IPS-15b (cell line): Measurements from ENCODE around the gene CA9.
"Not testable (repeated sequence)": the region's sequence is repeated elsewhere in the genome, so short reads cannot be mapped to it uniquely, and the experiment has no call there.

Source experiments
- H3K27me3 ChIP-seq: one replicate; pipeline ENCODE4 v1.6.1; 2013; ENCODE audit warnings: low read length; ENCODE audit not compliant: control insufficient read depth, insufficient read depth
- H3K36me3 ChIP-seq: one replicate; pipeline ENCODE4 v1.6.1; 2013; ENCODE audit warnings: low read length; ENCODE audit not compliant: control insufficient read depth, insufficient read depth
- H3K4me1 ChIP-seq: one replicate; pipeline ENCODE4 v1.6.1; 2013; ENCODE audit warnings: mild to moderate bottlenecking, low read length; ENCODE audit not compliant: control insufficient read depth, insufficient read depth
- H3K4me3 ChIP-seq: one replicate; pipeline ENCODE4 v1.5.1; 2013; ENCODE audit warnings: low read depth, low read length
- H3K9ac ChIP-seq: one replicate; pipeline ENCODE4 v1.6.1; 2013; ENCODE audit warnings: low read depth, mild to moderate bottlenecking, low read length
- H3K9me3 ChIP-seq: one replicate; pipeline ENCODE4 v1.6.1; 2013; ENCODE audit warnings: mild to moderate bottlenecking, low read length; ENCODE audit not compliant: control insufficient read depth, insufficient read depth

Gene CA9

DNA sequence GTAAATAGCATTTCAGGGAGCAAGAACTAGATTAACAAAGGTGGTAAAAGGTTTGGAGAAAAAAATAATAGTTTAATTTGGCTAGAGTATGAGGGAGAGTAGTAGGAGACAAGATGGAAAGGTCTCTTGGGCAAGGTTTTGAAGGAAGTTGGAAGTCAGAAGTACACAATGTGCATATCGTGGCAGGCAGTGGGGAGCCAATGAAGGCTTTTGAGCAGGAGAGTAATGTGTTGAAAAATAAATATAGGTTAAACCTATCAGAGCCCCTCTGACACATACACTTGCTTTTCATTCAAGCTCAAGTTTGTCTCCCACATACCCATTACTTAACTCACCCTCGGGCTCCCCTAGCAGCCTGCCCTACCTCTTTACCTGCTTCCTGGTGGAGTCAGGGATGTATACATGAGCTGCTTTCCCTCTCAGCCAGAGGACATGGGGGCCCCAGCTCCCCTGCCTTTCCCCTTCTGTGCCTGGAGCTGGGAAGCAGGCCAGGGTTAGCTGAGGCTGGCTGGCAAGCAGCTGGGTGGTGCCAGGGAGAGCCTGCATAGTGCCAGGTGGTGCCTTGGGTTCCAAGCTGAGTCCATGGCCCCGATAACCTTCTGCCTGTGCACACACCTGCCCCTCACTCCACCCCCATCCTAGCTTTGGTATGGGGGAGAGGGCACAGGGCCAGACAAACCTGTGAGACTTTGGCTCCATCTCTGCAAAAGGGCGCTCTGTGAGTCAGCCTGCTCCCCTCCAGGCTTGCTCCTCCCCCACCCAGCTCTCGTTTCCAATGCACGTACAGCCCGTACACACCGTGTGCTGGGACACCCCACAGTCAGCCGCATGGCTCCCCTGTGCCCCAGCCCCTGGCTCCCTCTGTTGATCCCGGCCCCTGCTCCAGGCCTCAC, at the start of gene CA9:
Gene CA9, plus strand, starts transcription at position 797 of the 893 bp plus-strand sequence. Its CDS starts 32 bp downstream, at position 829.
- Histone ChIP-seq H3K36me3 (no peaks in the 10 kb centered on the region), H3K4me3 (no peak within 1 kb of the TSS), H3K9me3 (no peaks in the 10 kb centered on the region), H3K9ac (no peak within 1 kb of the TSS), H3K4me1 (peaks cover 3% of the 10 kb centered on the region), H3K27me3 (peaks cover 9% of the 10 kb centered on the region)

DNA sequence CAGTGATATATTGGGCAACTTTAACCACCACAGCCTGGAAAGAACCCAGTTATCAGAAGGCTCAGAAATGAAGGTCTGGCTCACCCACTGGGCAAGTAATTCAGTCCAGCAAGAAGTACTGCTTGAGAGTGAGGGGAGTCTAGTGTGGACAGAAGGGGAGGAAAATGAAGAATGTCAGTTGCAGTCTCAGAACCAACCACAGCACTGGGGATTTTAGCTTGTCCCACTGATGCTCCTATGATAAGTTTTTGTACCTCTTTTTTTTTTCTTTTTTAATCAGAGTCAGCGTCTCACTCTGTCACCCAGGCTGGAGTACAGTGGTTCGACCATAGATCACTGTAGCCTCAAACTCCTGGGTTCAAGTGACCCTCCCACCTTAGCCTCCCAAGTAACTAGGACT, 46.2 kb upstream of the CA9 start:
- H3K36me3 ChIP-seq = no peaks in the 10 kb centered on the region
- H3K9me3 ChIP-seq = no peaks in the 10 kb centered on the region
- no peak overlapping the region for H3K9ac ChIP-seq
- no peaks in the 10 kb centered on the region for H3K4me1 ChIP-seq
- H3K27me3 ChIP-seq = no peaks in the 10 kb centered on the region
- no peak overlapping the region for H3K4me3 ChIP-seq

DNA sequence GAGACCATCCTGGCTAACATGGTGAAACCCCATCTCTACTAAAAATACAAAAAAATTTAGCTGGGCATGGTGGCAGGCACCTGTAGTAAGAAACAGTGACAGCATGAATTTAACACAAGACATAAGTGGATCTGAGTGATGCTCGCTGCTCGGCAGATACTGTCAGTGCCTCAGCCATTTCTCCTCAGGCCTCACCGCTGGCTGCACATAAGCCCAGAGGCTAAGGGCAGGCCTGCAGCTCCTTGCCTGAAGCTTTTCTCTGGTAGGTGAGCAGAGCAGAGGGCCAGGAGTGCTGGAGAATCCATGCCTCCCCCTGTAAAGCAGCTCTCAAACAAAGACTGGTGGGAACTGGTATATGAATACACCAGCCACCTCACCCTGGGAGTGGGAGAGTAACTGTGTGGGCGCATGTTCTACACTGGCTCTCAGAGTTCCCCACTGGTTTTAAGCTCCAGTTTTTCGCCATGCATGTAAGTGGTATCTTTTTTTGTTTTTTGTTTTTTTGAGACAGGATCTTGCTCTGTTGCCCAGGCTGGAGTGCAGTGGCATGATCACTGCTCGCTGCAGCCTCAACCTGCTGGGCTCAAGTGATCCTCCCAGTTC, 45.2 kb upstream of the CA9 start:
- no peaks in the 10 kb centered on the region for H3K9me3 ChIP-seq
- no peaks in the 10 kb centered on the region for H3K36me3 ChIP-seq
- no peak overlapping the region for H3K9ac ChIP-seq
- no peak overlapping the region for H3K4me3 ChIP-seq
- H3K4me1 ChIP-seq = no peaks in the 10 kb centered on the region
- no peaks in the 10 kb centered on the region for H3K27me3 ChIP-seq

DNA sequence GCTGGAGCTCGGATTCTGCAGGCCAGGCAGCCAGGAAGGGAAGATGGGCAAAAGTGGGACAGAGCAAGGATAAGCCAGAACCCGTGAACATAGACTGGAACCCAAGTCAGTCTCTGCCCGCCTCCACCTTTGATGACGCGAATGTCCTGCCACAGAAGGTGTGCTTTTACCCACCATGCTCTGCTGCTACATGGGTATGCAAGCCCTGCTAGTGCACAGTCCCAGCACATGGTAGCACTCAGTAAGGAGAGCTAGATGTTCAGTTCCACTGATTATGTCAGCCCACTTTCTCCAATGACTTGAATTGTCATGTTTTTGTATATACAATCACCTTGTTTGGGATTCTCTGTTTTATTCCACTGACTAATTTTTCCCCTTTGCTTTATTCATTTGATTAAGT, 44.1 kb upstream of the CA9 start:
- H3K36me3 ChIP-seq = no peaks in the 10 kb centered on the region
- no peaks in the 10 kb centered on the region for H3K27me3 ChIP-seq
- no peaks in the 10 kb centered on the region for H3K4me1 ChIP-seq
- no peaks in the 10 kb centered on the region for H3K9me3 ChIP-seq
- no peak overlapping the region for H3K9ac ChIP-seq
- no peak overlapping the region for H3K4me3 ChIP-seq

DNA sequence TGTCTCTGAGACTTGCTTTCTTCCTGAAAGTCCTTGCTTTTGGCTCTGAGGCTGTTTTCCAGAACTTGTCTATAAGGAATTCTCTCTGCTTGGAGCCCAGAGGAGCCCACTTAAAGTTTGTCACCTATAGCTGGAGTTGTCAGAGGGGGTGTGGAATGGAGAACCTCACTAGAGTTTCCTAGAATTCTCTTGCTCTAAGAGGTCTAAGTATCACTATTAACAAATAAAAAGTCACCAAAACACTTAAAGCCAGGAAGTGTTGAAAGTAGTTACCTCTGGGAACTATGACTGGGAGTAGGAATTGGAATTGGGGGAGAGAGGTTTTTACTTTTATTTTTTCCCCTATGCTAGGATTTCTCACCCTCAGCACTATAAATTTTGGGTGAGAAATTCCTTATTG, 38.0 kb upstream of the CA9 start:
- no peaks in the 10 kb centered on the region for H3K27me3 ChIP-seq
- H3K4me1 ChIP-seq = no peaks in the 10 kb centered on the region
- H3K9ac ChIP-seq = no peak overlapping the region
- no peak overlapping the region for H3K4me3 ChIP-seq
- no peaks in the 10 kb centered on the region for H3K9me3 ChIP-seq
- no peaks in the 10 kb centered on the region for H3K36me3 ChIP-seq

DNA sequence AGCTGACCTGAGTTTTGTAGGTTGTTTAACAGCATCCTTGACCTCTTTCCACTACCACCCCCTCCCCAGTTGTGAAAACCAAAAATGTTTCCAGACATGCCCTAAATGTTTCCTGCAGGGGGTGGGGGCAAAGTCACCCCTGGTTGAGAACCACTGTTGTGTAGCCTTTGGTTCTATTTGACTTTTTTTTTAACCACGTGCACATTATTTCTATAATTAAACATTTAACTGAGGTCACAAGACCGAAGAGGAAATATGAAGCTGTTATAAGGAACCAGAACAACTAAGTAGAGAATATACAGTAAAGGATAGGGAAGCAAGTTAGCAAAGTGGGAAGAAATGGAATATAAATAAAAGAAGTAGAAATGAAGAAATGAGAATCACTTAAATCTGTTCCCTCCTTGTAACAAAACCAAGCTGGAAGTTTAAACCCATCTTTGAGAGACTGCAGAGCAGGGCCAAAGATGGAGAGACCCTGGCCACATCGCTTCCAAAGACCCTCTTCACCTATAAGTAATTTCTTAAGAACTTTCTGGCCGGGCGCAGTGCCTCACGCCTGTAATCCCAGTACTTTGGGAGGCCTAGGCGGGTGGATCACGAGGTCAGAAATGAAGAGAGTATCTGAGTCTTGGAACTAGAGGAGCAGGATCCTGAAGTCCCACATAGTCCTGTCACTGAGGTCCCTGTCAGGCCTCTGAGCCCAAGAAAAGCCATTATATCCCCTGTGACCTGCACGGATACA, 37.4 kb upstream of the CA9 start:
- Histone ChIP-seq H3K9ac (no peak overlapping the region), H3K9me3 (no peaks in the 10 kb centered on the region), H3K27me3 (no peaks in the 10 kb centered on the region), H3K4me3 (no peak overlapping the region), H3K4me1 (no peaks in the 10 kb centered on the region), H3K36me3 (no peaks in the 10 kb centered on the region)

DNA sequence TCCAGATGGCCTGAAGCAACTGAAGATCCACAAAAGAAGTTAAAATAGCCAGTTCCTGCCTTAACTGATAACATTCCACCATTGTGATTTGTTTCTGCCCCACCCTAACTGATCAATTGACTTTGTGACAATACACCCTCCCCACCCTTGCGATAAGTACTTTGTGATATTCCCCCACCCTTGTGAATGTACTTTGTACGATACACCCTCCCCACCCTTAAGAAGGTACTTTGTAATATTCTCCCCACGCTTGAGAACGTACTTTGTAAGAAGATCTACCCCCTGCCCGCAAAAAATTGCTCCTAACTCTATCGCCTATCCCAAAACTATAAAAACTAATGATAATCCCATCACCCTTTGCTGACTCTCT, 36.9 kb upstream of the CA9 start:
- H3K9me3 ChIP-seq, H3K9ac ChIP-seq, H3K4me1 ChIP-seq: not testable (repeated sequence)

DNA sequence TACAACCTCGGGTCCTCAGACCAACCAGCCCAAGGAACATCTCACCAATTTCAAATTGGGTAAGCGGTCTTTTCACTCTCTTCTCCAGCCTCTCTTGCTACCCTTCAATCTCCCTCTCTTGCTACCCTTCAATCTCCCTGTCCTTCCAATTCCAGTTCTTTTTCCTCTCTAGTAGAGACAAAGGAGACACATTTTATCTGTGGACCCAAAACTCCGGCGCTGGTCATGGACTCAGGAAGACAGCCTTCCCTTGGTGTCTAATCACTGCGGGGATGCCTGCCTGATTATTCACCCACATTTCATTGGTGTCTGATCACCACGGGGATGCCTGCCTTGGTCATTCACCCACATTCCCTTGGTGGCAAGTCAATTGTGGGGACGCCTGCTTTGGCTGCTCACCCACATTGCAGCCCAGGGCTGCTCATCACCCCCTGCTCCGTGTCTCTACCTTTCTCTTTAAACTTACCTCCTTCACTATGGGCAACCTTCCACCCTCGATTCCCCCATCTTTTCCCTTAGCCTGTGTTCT, 36.2 kb upstream of the CA9 start:
- H3K9ac ChIP-seq, H3K9me3 ChIP-seq, H3K36me3 ChIP-seq, H3K27me3 ChIP-seq, H3K4me3 ChIP-seq, H3K4me1 ChIP-seq: not testable (repeated sequence)

More for the DNA sequence above, 36.9 kb upstream of the CA9 start:
- not testable (repeated sequence) for H3K27me3 ChIP-seq, H3K4me3 ChIP-seq, H3K36me3 ChIP-seq

DNA sequence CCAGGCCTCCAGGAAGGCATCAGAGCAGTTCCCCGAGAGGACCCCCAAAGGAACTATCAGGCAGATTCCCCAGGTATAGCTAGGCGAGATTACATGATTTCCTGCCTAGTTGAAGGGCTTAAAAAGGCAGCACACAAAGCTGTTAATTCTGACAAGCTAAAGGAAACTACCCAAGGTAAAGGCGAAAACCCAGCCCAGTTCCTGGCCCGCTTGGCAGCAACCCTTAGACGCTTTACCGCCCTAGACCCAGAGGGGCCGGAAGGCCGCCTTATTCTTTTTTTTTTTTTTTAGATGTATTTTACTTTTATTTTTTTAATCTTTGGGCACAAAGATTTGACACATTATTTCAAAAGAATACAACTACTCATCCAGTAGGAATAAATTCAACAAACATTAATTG, 35.0 kb upstream of the CA9 start:
- H3K9ac ChIP-seq = not testable (repeated sequence)

DNA sequence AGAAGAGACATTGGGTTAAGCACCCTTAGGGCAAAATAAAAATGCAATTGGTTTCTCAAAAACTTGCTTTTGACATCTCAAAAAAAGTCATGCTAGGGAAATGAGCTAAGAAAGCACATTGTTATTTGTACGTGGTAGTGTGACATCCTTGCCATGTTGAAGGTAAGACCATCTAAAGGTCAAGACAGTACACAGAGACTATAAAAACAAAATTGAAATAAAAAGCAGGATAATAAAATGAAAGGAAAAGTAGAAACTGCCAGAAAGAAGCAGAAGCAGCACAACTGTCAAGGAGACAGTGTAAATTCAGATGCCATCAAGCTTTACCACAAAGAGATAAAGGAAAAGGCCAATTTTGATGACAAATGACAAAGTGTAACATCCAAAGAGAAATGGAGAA, 34.5 kb upstream of the CA9 start:
- not testable (repeated sequence) for H3K9ac ChIP-seq, H3K4me1 ChIP-seq, H3K9me3 ChIP-seq, H3K27me3 ChIP-seq, H3K36me3 ChIP-seq, H3K4me3 ChIP-seq

More for the DNA sequence above, 35.0 kb upstream of the CA9 start:
- not testable (repeated sequence) for H3K27me3 ChIP-seq, H3K9me3 ChIP-seq, H3K4me3 ChIP-seq, H3K4me1 ChIP-seq, H3K36me3 ChIP-seq

DNA sequence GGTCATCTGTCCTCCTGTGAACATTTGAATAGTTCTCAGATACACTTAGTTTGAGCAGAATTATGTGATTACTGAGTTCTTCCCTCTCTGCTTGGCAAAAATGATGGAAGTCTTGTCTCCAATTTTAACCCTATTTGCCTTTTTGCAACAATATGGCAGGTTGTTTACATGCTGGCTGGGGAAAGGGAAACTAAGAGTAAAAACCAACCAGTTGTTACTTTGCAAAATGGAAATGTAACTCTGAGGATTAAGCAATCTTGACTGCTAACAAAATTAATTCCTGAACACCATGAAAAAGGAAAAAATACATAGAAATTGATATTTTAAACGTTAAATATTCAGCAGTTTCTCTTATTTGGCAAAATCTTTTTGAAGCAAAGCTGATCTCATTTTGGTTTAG, 34.1 kb upstream of the CA9 start:
- no peaks in the 10 kb centered on the region for H3K4me1 ChIP-seq
- no peak overlapping the region for H3K9ac ChIP-seq
- H3K4me3 ChIP-seq = no peak overlapping the region
- no peaks in the 10 kb centered on the region for H3K27me3 ChIP-seq
- no peaks in the 10 kb centered on the region for H3K9me3 ChIP-seq
- H3K36me3 ChIP-seq = no peaks in the 10 kb centered on the region
